ENCODE results near the gene DPT. TPM values are rescaled to one million over a fixed set of nuclear protein-coding genes. Genes with fewer than 3 reads are reported as not detected.

Gene DPT
- total RNA-seq, 1 donor from 2014 or later, result not detected

- H3K4me3 Mint-ChIP-seq (ENCODE audit: unreplicated experiment), result peak overlapping the region; percentile 30
- Histone ChIP-seq H3K4me1 (ENCODE audit: insufficient read depth, low read length) (peaks cover 6% of the 10 kb centered on the region), H3K9ac (ENCODE audit: low read length) (no peak overlapping the region), H3K79me2 (ENCODE audit: insufficient read depth, low read length) (no peaks in the 10 kb centered on the region), H3K9me3 (ENCODE audit: insufficient read depth, low read depth, low read length) (no peaks in the 10 kb centered on the region), H3K27me3 (ENCODE audit: insufficient read depth, low read length) (peaks cover 2% of the 10 kb centered on the region), H4K20me1 (ENCODE audit: insufficient read depth, low read length) (no peaks in the 10 kb centered on the region), H2AFZ (ENCODE audit: low read depth, low read length) (no peak overlapping the region), H3K36me3 (ENCODE audit: insufficient read depth, low read length) (no peaks in the 10 kb centered on the region), H3K27ac (ENCODE audit: low read depth, low read length) (no peak overlapping the region), H3K4me3 (ENCODE audit: insufficient read depth, low read depth, low read length) (no peak overlapping the region), H3K4me2 (ENCODE audit: low read length) (no peak overlapping the region)
- H3K27ac Mint-ChIP-seq (ENCODE audit: unreplicated experiment), result no peak overlapping the region
- H3K4me1 Mint-ChIP-seq (ENCODE audit: low read depth, unreplicated experiment), result peaks cover 21% of the 10 kb centered on the region
- no peak for DNase-seq (ENCODE audit: low read depth)
- no peaks in the 10 kb centered on the region for H3K36me3 Mint-ChIP-seq (ENCODE audit: low read depth, unreplicated experiment)
- TF ChIP-seq EZH2 (IDR thresholded peaks at IDR 0.05; ENCODE audit: insufficient read depth, low read length) (no peak), CTCF (IDR thresholded peaks at IDR 0.05; ENCODE audit: insufficient read depth, low read depth, low read length) (no peak)
- H3K9me3 Mint-ChIP-seq (ENCODE audit: unreplicated experiment), result no peaks in the 10 kb centered on the region
- H3K27me3 Mint-ChIP-seq (ENCODE audit: low read depth, unreplicated experiment), result peaks cover 2% of the 10 kb centered on the region
- no peak for FAIRE-seq
These were observed 35.7 kb downstream of the DPT start for GRCh38 chr1:168693197-168693871.

GRCh38 chr1:168692472-168692871, 36.5 kb downstream of the DPT start:
- FAIRE-seq (no peak), DNase-seq (ENCODE audit: low read depth) (no peak)
- H3K4me1 Mint-ChIP-seq (ENCODE audit: low read depth, unreplicated experiment), result peaks cover 21% of the 10 kb centered on the region
- Histone ChIP-seq H3K4me1 (ENCODE audit: insufficient read depth, low read length) (peaks cover 6% of the 10 kb centered on the region), H3K4me2 (ENCODE audit: low read length) (no peak overlapping the region), H3K27ac (ENCODE audit: low read depth, low read length) (no peak overlapping the region), H4K20me1 (ENCODE audit: insufficient read depth, low read length) (no peaks in the 10 kb centered on the region), H3K9ac (ENCODE audit: low read length) (no peak overlapping the region), H3K79me2 (ENCODE audit: insufficient read depth, low read length) (no peaks in the 10 kb centered on the region), H3K27me3 (ENCODE audit: insufficient read depth, low read length) (peaks cover 2% of the 10 kb centered on the region), H2AFZ (ENCODE audit: low read depth, low read length) (no peak overlapping the region), H3K4me3 (ENCODE audit: insufficient read depth, low read depth, low read length) (no peak overlapping the region), H3K36me3 (ENCODE audit: insufficient read depth, low read length) (no peaks in the 10 kb centered on the region), H3K9me3 (ENCODE audit: insufficient read depth, low read depth, low read length) (no peaks in the 10 kb centered on the region)
- H3K4me3 Mint-ChIP-seq (ENCODE audit: unreplicated experiment), result no peak overlapping the region
- TF ChIP-seq CTCF (IDR thresholded peaks at IDR 0.05; ENCODE audit: insufficient read depth, low read depth, low read length) (no peak), EZH2 (IDR thresholded peaks at IDR 0.05; ENCODE audit: insufficient read depth, low read length) (no peak)
- no peak overlapping the region for H3K27ac Mint-ChIP-seq (ENCODE audit: unreplicated experiment)
- peaks cover 2% of the 10 kb centered on the region for H3K27me3 Mint-ChIP-seq (ENCODE audit: low read depth, unreplicated experiment)
- no peaks in the 10 kb centered on the region for H3K9me3 Mint-ChIP-seq (ENCODE audit: unreplicated experiment)
- no peaks in the 10 kb centered on the region for H3K36me3 Mint-ChIP-seq (ENCODE audit: low read depth, unreplicated experiment)

- peaks cover 6% of the 10 kb centered on the region for H3K4me1 ChIP-seq (ENCODE audit: insufficient read depth, low read length)
- no peak overlapping the region for H3K4me3 Mint-ChIP-seq (ENCODE audit: unreplicated experiment)
- peaks cover 2% of the 10 kb centered on the region for H3K27me3 Mint-ChIP-seq (ENCODE audit: low read depth, unreplicated experiment)
- peaks cover 21% of the 10 kb centered on the region for H3K4me1 Mint-ChIP-seq (ENCODE audit: low read depth, unreplicated experiment)
- H3K9ac ChIP-seq (ENCODE audit: low read length), result no peak overlapping the region
- no peaks in the 10 kb centered on the region for H4K20me1 ChIP-seq (ENCODE audit: insufficient read depth, low read length)
- H3K9me3 Mint-ChIP-seq (ENCODE audit: unreplicated experiment), result no peaks in the 10 kb centered on the region
- H3K27me3 ChIP-seq (ENCODE audit: insufficient read depth, low read length), result peaks cover 2% of the 10 kb centered on the region
- H3K27ac Mint-ChIP-seq (ENCODE audit: unreplicated experiment), result no peak overlapping the region
- no peak overlapping the region for H3K4me2 ChIP-seq (ENCODE audit: low read length)
- H3K79me2 ChIP-seq (ENCODE audit: insufficient read depth, low read length), result no peaks in the 10 kb centered on the region
- H3K27ac ChIP-seq (ENCODE audit: low read depth, low read length), result no peak overlapping the region
- no peaks in the 10 kb centered on the region for H3K36me3 Mint-ChIP-seq (ENCODE audit: low read depth, unreplicated experiment)
- H3K9me3 ChIP-seq (ENCODE audit: insufficient read depth, low read depth, low read length), result no peaks in the 10 kb centered on the region
- TF ChIP-seq CTCF (IDR thresholded peaks at IDR 0.05; ENCODE audit: insufficient read depth, low read depth, low read length) (no peak), EZH2 (IDR thresholded peaks at IDR 0.05; ENCODE audit: insufficient read depth, low read length) (no peak)
- H2AFZ ChIP-seq (ENCODE audit: low read depth, low read length), result no peak overlapping the region
- no peaks in the 10 kb centered on the region for H3K36me3 ChIP-seq (ENCODE audit: insufficient read depth, low read length)
- no peak for FAIRE-seq
- no peak overlapping the region for H3K4me3 ChIP-seq (ENCODE audit: insufficient read depth, low read depth, low read length)
- no peak for DNase-seq (ENCODE audit: low read depth)
These were observed 37.5 kb downstream of the DPT start for GRCh38 chr1:168691541-168691940.
